ENCODE measurements around the gene TAF6L. TPM values are rescaled to one million over a fixed set of nuclear protein-coding genes. Genes with fewer than 3 reads are reported as not detected.

Gene TAF6L
- total and polyA plus RNA-seq, 2 of the 8 experiments (the other 6 are each of a cell fraction or from before 2014, with no cell fraction given): 24.8 to 31.9 TPM

- H3K9me3 ChIP-seq (ENCODE audit: insufficient read depth in 2 of 2, low read depth in 1 of 2, low read length in 1 of 2): no peaks in the 10 kb centered on the region
- no peaks in the 10 kb centered on the region for H3K23me2 ChIP-seq (ENCODE audit: low read depth, low read length)
- peaks cover 0 to 4% (median 1%) of the 10 kb centered on the region in 4 experiments; a peak in 2 of 8 replicates for H3K36me3 ChIP-seq (ENCODE audit: control insufficient read depth in 2 of 4, insufficient read depth in 4 of 4, low read length in 3 of 4)
- H3K14ac ChIP-seq (ENCODE audit: insufficient read length): no peak overlapping the region
- no peak overlapping the region for H3K56ac ChIP-seq (replicated peaks; ENCODE audit: insufficient read length, low read depth, low read length)
- no peak overlapping the region for H2BK15ac ChIP-seq (ENCODE audit: low read length)
- H4K91ac ChIP-seq (replicated peaks; ENCODE audit: insufficient read length, low read length): no peak overlapping the region
- no peak overlapping the region for H4K5ac ChIP-seq (ENCODE audit: insufficient read length, low read depth, low read length)
- H3K18ac ChIP-seq (ENCODE audit: extremely low read depth, low read length): no peak overlapping the region
- no peak overlapping the region for H4K8ac ChIP-seq (ENCODE audit: extremely low read depth, insufficient read depth, low read length)
- H2BK120ac ChIP-seq (replicated peaks; ENCODE audit: low read depth, low read length): no peak overlapping the region
- H2AFZ ChIP-seq (ENCODE audit: low read length): no peak overlapping the region
- H4K20me1 ChIP-seq (replicated peaks in 1 of 2; ENCODE audit: control insufficient read depth in 1 of 2, insufficient read depth in 2 of 2, low read length in 2 of 2): no peaks in the 10 kb centered on the region
- no peak overlapping the region for H3K4me2 ChIP-seq (ENCODE audit: insufficient read depth in 1 of 2, low read depth in 2 of 2, low read length in 2 of 2)
- POLR2A ChIA-PET (ENCODE audit: partially characterized antibody): interaction anchor here (0.7 to 6.8 kb wide), 17 partner anchors 8 to 169 kb away, joined by 3 to 50 read pairs (median 6); partner anchors contain the start of genes SLC3A2, STX5, TEX54 and TMEM179B
- H3K4me3 ChIP-seq (ENCODE audit: extremely low read depth in 1 of 4, insufficient read depth in 2 of 4, low read depth in 3 of 4, low read length in 4 of 4): no peak overlapping the region
- DNase-seq (ENCODE audit: low read depth in 1 of 2, low spot score in 2 of 2) (no peak), FAIRE-seq (no peak)
- CTCF ChIA-PET (ENCODE audit: partially characterized antibody): interaction anchor here (0.7 to 2.2 kb wide), 3 partner anchors 22 to 117 kb away, joined by 3 to 6 read pairs (median 3); no protein-coding TSS in a partner anchor
- no peak overlapping the region for H3K27ac ChIP-seq (ENCODE audit: low read depth, low read length)
- H2BK20ac ChIP-seq (ENCODE audit: low read length): no peak overlapping the region
- H3K23ac ChIP-seq (ENCODE audit: insufficient read length): no peak overlapping the region
- H3K9ac ChIP-seq (replicated peaks in 1 of 4; ENCODE audit: extremely low read depth in 1 of 4, low read depth in 3 of 4, low read length in 3 of 4): no peak overlapping the region
- TF ChIP-seq ATF2 (IDR thresholded peaks at IDR 0.05; ENCODE audit: low read length): no peak
- no peak for TF ChIP-seq ZNF274 (IDR thresholded peaks at IDR 0.05; ENCODE audit: borderline replicate concordance, extremely low read depth, low read length)
- no peak for TF ChIP-seq PHF8 (conservative IDR thresholded peaks at IDR 0.05; ENCODE audit: low read depth, low read length)
- no peak for TF ChIP-seq POLR2AphosphoS5 (IDR thresholded peaks at IDR 0.05; ENCODE audit: low read depth, low read length)
- TF ChIP-seq SIX5 (IDR thresholded peaks at IDR 0.05; ENCODE audit: low read depth, low read length): no peak
- TF ChIP-seq CHD2 (IDR thresholded peaks at IDR 0.05; ENCODE audit: low read length): no peak
- no peak for TF ChIP-seq MAX (IDR thresholded peaks at IDR 0.05)
- no peak for TF ChIP-seq BCL11A (IDR thresholded peaks at IDR 0.05; ENCODE audit: low read depth in 2 of 2, low read length in 2 of 2)
- TF ChIP-seq HDAC6 (IDR thresholded peaks at IDR 0.05; ENCODE audit: low read depth, low read length): no peak
- H3K79me2 ChIP-seq (ENCODE audit: control insufficient read depth in 1 of 2, insufficient read depth in 2 of 2, low read length in 2 of 2): no peaks in the 10 kb centered on the region
- no peaks in the 10 kb centered on the region for H3K79me1 ChIP-seq (ENCODE audit: low read depth, low read length)
- no peaks in the 10 kb centered on the region for H3K4me1 ChIP-seq (replicated peaks in 1 of 4; ENCODE audit: control insufficient read depth in 3 of 4, insufficient read depth in 4 of 4, low read length in 3 of 4)
- H3K4ac ChIP-seq (replicated peaks; ENCODE audit: insufficient read length, low read depth, low read length): no peak overlapping the region
- H2BK5ac ChIP-seq (ENCODE audit: low read depth, low read length): no peak overlapping the region
- WGBS, 2 experiments (ENCODE audit: extremely low coverage in 1 of 2, insufficient coverage in 1 of 2, insufficient read length in 1 of 2, insufficient replicate concordance in 2 of 2, low coverage in 1 of 2, low lambda C conversion rate in 2 of 2, missing lambda C conversion rate in 1 of 2): 89% methylated on average over 1 of the region's 2 CpGs; no CpG with 5 or more reads in 1 of the 2 experiments
- no peak overlapping the region for H2AK5ac ChIP-seq (ENCODE audit: low read depth, low read length)
- no peak overlapping the region for H2BK12ac ChIP-seq (ENCODE audit: low read depth, low read length)
- H3K27me3 ChIP-seq (replicated peaks in 1 of 4; ENCODE audit: control insufficient read depth in 3 of 4, extremely low read depth in 1 of 4, insufficient read depth in 3 of 4, low read length in 3 of 4): no peaks in the 10 kb centered on the region
These were observed 40.5 kb downstream of the TAF6L start for GRCh38 chr11:62811659-62812058.

Measured in H1 (cell line).